ENCODE measurements around the gene NLRC3.

The NLRC3 gene

GRCh38 chr16:3490911-3491629, 86.1 kb downstream of the NLRC3 start:
- no peak overlapping the region for H3K4me3 ChIP-seq (ENCODE audit: low read depth, low read length)
- CTCF ChIA-PET: no interaction called here
- POLR2A ChIA-PET: no interaction called here
- DNase-seq (ENCODE audit: low read depth, low spot score): no peak
- TF ChIP-seq, protein P1, sequence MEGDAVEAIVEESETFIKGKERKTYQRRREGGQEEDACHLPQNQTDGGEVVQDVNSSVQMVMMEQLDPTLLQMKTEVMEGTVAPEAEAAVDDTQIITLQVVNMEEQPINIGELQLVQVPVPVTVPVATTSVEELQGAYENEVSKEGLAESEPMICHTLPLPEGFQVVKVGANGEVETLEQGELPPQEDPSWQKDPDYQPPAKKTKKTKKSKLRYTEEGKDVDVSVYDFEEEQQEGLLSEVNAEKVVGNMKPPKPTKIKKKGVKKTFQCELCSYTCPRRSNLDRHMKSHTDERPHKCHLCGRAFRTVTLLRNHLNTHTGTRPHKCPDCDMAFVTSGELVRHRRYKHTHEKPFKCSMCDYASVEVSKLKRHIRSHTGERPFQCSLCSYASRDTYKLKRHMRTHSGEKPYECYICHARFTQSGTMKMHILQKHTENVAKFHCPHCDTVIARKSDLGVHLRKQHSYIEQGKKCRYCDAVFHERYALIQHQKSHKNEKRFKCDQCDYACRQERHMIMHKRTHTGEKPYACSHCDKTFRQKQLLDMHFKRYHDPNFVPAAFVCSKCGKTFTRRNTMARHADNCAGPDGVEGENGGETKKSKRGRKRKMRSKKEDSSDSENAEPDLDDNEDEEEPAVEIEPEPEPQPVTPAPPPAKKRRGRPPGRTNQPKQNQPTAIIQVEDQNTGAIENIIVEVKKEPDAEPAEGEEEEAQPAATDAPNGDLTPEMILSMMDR (IDR thresholded peaks at IDR 0.05; ENCODE audit: insufficient read depth, low read length, missing control alignments): no peak
